Astrocyte (in vitro differentiated cells and primary cell): Measurements from ENCODE around the gene CCDC34.

Experiments used
- EZH2 ChIP-seq: IDR thresholded peaks from 2 replicates; pipeline ENCODE4 v1.6.1; 2012; ENCODE audit warnings: mild to moderate bottlenecking, low read length, inconsistent platforms; ENCODE audit not compliant: insufficient read depth
- TF ChIP-seq, protein P1 (sequence below): IDR thresholded peaks from 2 replicates; pipeline ENCODE4 v1.5.1; 2011; ENCODE audit warnings: low read depth, mild to moderate bottlenecking, inconsistent platforms, low read length, moderate library complexity; ENCODE audit not compliant: insufficient read depth

DNA sequence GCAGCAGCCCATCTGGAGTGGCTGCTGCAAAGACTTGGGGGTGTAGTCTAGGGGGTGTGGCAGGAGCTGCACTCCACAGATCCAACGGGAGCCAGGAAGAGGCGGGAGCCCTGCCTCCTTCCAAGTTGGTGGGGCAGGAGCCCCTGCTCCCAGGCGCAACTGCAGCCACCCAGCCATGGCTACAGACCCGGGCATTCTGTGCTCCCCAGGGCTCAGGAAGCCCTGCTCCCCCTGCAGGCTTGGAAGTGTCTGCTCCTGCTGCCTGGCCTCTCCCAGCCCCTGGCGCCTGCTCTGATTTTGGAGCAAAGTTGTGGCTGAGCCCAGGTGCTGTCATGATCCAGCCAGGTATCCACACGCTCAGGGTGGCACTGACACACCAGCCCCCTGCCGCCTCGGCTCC is 58.5 kb downstream of the CCDC34 start:
- TF ChIP-seq, protein P1, sequence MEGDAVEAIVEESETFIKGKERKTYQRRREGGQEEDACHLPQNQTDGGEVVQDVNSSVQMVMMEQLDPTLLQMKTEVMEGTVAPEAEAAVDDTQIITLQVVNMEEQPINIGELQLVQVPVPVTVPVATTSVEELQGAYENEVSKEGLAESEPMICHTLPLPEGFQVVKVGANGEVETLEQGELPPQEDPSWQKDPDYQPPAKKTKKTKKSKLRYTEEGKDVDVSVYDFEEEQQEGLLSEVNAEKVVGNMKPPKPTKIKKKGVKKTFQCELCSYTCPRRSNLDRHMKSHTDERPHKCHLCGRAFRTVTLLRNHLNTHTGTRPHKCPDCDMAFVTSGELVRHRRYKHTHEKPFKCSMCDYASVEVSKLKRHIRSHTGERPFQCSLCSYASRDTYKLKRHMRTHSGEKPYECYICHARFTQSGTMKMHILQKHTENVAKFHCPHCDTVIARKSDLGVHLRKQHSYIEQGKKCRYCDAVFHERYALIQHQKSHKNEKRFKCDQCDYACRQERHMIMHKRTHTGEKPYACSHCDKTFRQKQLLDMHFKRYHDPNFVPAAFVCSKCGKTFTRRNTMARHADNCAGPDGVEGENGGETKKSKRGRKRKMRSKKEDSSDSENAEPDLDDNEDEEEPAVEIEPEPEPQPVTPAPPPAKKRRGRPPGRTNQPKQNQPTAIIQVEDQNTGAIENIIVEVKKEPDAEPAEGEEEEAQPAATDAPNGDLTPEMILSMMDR, result no peak
- TF ChIP-seq EZH2, result no peak
